ENCODE measurements around the gene MAP2K3. TPM values are rescaled to one million over a fixed set of nuclear protein-coding genes. Genes with fewer than 3 reads are reported as not detected.

The MAP2K3 gene
- total RNA-seq, 4 donors from 2014 or later = 54.1 to 64.1 (median 55.2) TPM

- TF ChIP-seq, protein P1, sequence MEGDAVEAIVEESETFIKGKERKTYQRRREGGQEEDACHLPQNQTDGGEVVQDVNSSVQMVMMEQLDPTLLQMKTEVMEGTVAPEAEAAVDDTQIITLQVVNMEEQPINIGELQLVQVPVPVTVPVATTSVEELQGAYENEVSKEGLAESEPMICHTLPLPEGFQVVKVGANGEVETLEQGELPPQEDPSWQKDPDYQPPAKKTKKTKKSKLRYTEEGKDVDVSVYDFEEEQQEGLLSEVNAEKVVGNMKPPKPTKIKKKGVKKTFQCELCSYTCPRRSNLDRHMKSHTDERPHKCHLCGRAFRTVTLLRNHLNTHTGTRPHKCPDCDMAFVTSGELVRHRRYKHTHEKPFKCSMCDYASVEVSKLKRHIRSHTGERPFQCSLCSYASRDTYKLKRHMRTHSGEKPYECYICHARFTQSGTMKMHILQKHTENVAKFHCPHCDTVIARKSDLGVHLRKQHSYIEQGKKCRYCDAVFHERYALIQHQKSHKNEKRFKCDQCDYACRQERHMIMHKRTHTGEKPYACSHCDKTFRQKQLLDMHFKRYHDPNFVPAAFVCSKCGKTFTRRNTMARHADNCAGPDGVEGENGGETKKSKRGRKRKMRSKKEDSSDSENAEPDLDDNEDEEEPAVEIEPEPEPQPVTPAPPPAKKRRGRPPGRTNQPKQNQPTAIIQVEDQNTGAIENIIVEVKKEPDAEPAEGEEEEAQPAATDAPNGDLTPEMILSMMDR (IDR thresholded peaks at IDR 0.05) = no peak
- TF ChIP-seq POLR2A (IDR thresholded peaks at IDR 0.05) = no peak
- no peak for DNase-seq (ENCODE audit: low spot score in 2 of 2)
- WGBS, 2 donors = 64 to 65% methylated on average over 19 of the region's 19 CpGs
- intact Hi-C loops (cut with DNase I; ENCODE audit: low total_unique reads) = no loop called here
- H3K4me3 ChIP-seq (ENCODE audit: low read depth, poor library complexity, severe bottlenecking) = no peak overlapping the region
Measured at GRCh38 chr17:21295036-21295952, 10.8 kb downstream of the MAP2K3 start.

- no peak overlapping the region for H3K4me3 ChIP-seq (ENCODE audit: low read depth, poor library complexity, severe bottlenecking)
- no peak for DNase-seq (ENCODE audit: low spot score in 2 of 2)
- TF ChIP-seq, protein P1 (IDR thresholded peaks at IDR 0.05) = no peak
- no peak for TF ChIP-seq POLR2A (IDR thresholded peaks at IDR 0.05)
- WGBS, 2 donors = 59 to 61% methylated on average over 22 of the region's 22 CpGs
- intact Hi-C loops (cut with DNase I; ENCODE audit: low total_unique reads) = no loop called here
Measured at GRCh38 chr17:21296097-21297025, 11.8 kb downstream of the MAP2K3 start.

GRCh38 chr17:21297026-21297520 lies 12.6 kb downstream of the MAP2K3 start:
- TF ChIP-seq POLR2A (IDR thresholded peaks at IDR 0.05) = no peak
- TF ChIP-seq, protein P1 (IDR thresholded peaks at IDR 0.05) = no peak
- DNase-seq (ENCODE audit: low spot score in 2 of 2) = no peak
- no peak overlapping the region for H3K4me3 ChIP-seq (ENCODE audit: low read depth, poor library complexity, severe bottlenecking)
- whole genome bisulfite sequencing, 2 donors = 50 to 52% methylated on average over 10 of the region's 10 CpGs
- intact Hi-C loops (cut with DNase I; ENCODE audit: low total_unique reads) = no loop called here

GRCh38 chr17:21297597-21297996 lies 13.1 kb downstream of the MAP2K3 start:
- no peak overlapping the region for H3K4me3 ChIP-seq (ENCODE audit: low read depth, poor library complexity, severe bottlenecking)
- intact Hi-C loops (cut with DNase I; ENCODE audit: low total_unique reads) = no loop called here
- DNase-seq (ENCODE audit: low spot score in 2 of 2) = no peak
- no peak for TF ChIP-seq POLR2A (IDR thresholded peaks at IDR 0.05)
- TF ChIP-seq, protein P1 (IDR thresholded peaks at IDR 0.05) = no peak
- 59 to 60% methylated on average over 10 of the region's 10 CpGs for WGBS, 2 donors

- intact Hi-C loops (cut with DNase I; ENCODE audit: low total_unique reads) = no loop called here
- no peak for TF ChIP-seq POLR2A (IDR thresholded peaks at IDR 0.05)
- TF ChIP-seq, protein P1 (IDR thresholded peaks at IDR 0.05) = no peak
- DNase-seq (ENCODE audit: low spot score in 2 of 2) = no peak
- H3K4me3 ChIP-seq (ENCODE audit: low read depth, poor library complexity, severe bottlenecking) = no peak overlapping the region
- WGBS, 2 donors = 71 to 79% methylated on average over 22 of the region's 22 CpGs
Measured at GRCh38 chr17:21298056-21298982, 13.8 kb downstream of the MAP2K3 start.

All from lower leg skin (tissue), 4 donors.